Naive thymus-derived CD4-positive, alpha-beta T cell (primary cell): ENCODE measurements around the gene CLDND1. TPM values are rescaled to one million over a fixed set of nuclear protein-coding genes. Genes with fewer than 3 reads are reported as not detected.

Experiments
- ATAC-seq: fragments of 150-1000 bp; cut with Tn5 transposase; 2 replicates; pipeline ENCODE4 v1.10.0; 2021; ENCODE audit warnings: mild to moderate bottlenecking, moderate library complexity
- CTCF ChIA-PET: fragments of 350-600 bp; sonication (Branson Sonifier 250); formaldehyde crosslinking; loops from one replicate; lab custom pipeline; 2021; ENCODE audit warnings: antibody characterized with exemption; lab: Charles Lee
- POLR2A ChIA-PET: fragments of 350-600 bp; sonication (Branson Sonifier 250); formaldehyde crosslinking; loops from one replicate; lab custom pipeline; 2021; ENCODE audit warnings: antibody characterized with exemption, inconsistent platforms; lab: Charles Lee
- DNase-seq, 9 donors: peaks; one replicate each; pipeline versions ENCODE4 v3.0.0 to v3.0.0-alpha.2; 2020 to 2022; ENCODE audit warnings: mixed read lengths in 1 of 9
- H3K27ac ChIP-seq: one replicate; pipeline ENCODE4 v1.7.0; 2013; ENCODE audit warnings: mild to moderate bottlenecking, low read depth, low read length, moderate library complexity
- H3K27me3 ChIP-seq, 2 donors: one replicate each; pipeline ENCODE4 v1.7.0; 2013; ENCODE audit warnings: low read length in 2 of 2, mild to moderate bottlenecking in 2 of 2, moderate library complexity in 2 of 2; ENCODE audit not compliant: control insufficient read depth in 2 of 2, insufficient read depth in 2 of 2
- H3K36me3 ChIP-seq, 3 experiments: 1 replicate in 2 of 3; 2 replicates in 1 of 3; pipeline ENCODE4 v1.7.0; 2013; ENCODE audit warnings: low read length in 3 of 3, mild to moderate bottlenecking in 3 of 3, moderate library complexity in 1 of 3; ENCODE audit not compliant: insufficient read depth in 3 of 3, control insufficient read depth in 2 of 3
- H3K4me1 ChIP-seq, 2 donors: one replicate each; pipeline ENCODE4 v1.7.0; 2013; ENCODE audit warnings: low read length in 2 of 2, mild to moderate bottlenecking in 2 of 2, moderate library complexity in 1 of 2; ENCODE audit not compliant: control insufficient read depth in 2 of 2, insufficient read depth in 2 of 2
- H3K4me3 ChIP-seq: 2 replicates; pipeline ENCODE4 v1.7.0; 2013; ENCODE audit warnings: mild to moderate bottlenecking, low read length
- H3K9me3 ChIP-seq, 3 experiments: 1 replicate in 2 of 3; 2 replicates in 1 of 3; pipeline ENCODE4 v1.7.0; 2013; ENCODE audit warnings: low read length in 3 of 3; ENCODE audit not compliant: control insufficient read depth in 2 of 3
- H3K27ac Mint-ChIP-seq, 9 donors: one replicate each; pipeline ENCODE4 v1.8.0; 2020 to 2022; ENCODE audit warnings: mixed read lengths in 9 of 9, mild to moderate bottlenecking in 8 of 9, moderate library complexity in 5 of 9, inconsistent platforms in 2 of 9
- H3K27me3 Mint-ChIP-seq, 5 donors: one replicate each; pipeline ENCODE4 v1.8.0; 2021 to 2022; ENCODE audit warnings: mixed read lengths in 5 of 5, mild to moderate bottlenecking in 1 of 5
- H3K36me3 Mint-ChIP-seq, 5 donors: one replicate each; pipeline ENCODE4 v1.8.0; 2020 to 2022; ENCODE audit warnings: mixed read lengths in 5 of 5, mild to moderate bottlenecking in 3 of 5, inconsistent platforms in 1 of 5
- H3K4me1 Mint-ChIP-seq, 7 donors: one replicate each; pipeline ENCODE4 v1.8.0; 2020 to 2022; ENCODE audit warnings: mixed read lengths in 7 of 7, mild to moderate bottlenecking in 3 of 7, inconsistent platforms in 1 of 7
- H3K4me3 Mint-ChIP-seq, 10 donors: one replicate each; pipeline ENCODE4 v1.8.0; 2020 to 2022; ENCODE audit warnings: mild to moderate bottlenecking in 10 of 10, mixed read lengths in 10 of 10, moderate library complexity in 6 of 10, inconsistent platforms in 2 of 10
- H3K9me3 Mint-ChIP-seq, 11 donors: one replicate each; pipeline ENCODE4 v1.8.0; 2020 to 2022; ENCODE audit warnings: mixed read lengths in 11 of 11, mild to moderate bottlenecking in 4 of 11, inconsistent platforms in 1 of 11, moderate library complexity in 1 of 11
- intact Hi-C, 2 donors: fragments of 100-400 bp; cut with micrococcal nuclease; formaldehyde crosslinking; loops; one replicate each; pipeline ENCODE4 v1.15.1; 2023
- polyA plus RNA-seq, 2 donors: library from polyadenylated mRNA; unstranded; fragments of 300-500 nt; fragmentation: Illumina TruSeq; gene quantifications; one replicate each; pipeline ENCODE4 v1.2.3, GENCODE V29; 2021
- total RNA-seq, 6 experiments: library from RNA in 5 of 6; stranded (reverse) in 5 of 6; gene quantifications; 1 replicate in 5 of 6; 2 replicates in 1 of 6; pipeline ENCODE4 v1.2.3 and lab custom pipeline; 2021 to 2026

Gene CLDND1
- total and polyA plus RNA-seq, 7 experiments from 2014 or later: 40.6 to 478 (median 116) TPM

- H3K27me3 Mint-ChIP-seq: peaks cover 0 to 9% (median 5%) of the 10 kb centered on the region in 5 donors
- Histone ChIP-seq H3K27me3 (no peaks in the 10 kb centered on the region), H3K36me3 (no peaks in the 10 kb centered on the region), H3K27ac (no peak overlapping the region), H3K9me3 (no peaks in the 10 kb centered on the region), H3K4me3 (no peak overlapping the region), H3K4me1 (peaks cover 0 to 36% of the 10 kb centered on the region in 2 donors)
- ChIA-PET POLR2A (no interaction called here), CTCF (no interaction called here)
- H3K9me3 Mint-ChIP-seq: peaks cover 0 to 2% (median 0%) of the 10 kb centered on the region in 11 donors
- H3K27ac Mint-ChIP-seq: no peak overlapping the region
- H3K4me1 Mint-ChIP-seq: peaks cover 0 to 69% (median 0%) of the 10 kb centered on the region in 7 donors
- DNase-seq (no peak), ATAC-seq (no peak)
- H3K36me3 Mint-ChIP-seq: peaks cover 0 to 52% (median 0%) of the 10 kb centered on the region in 5 donors
- H3K4me3 Mint-ChIP-seq: no peak overlapping the region
- intact Hi-C loops: no loop called here
Measured at GRCh38 chr3:98548544-98548943, 25.8 kb upstream of the CLDND1 start.

- H3K4me3 ChIP-seq: no peak overlapping the region
- Mint-ChIP-seq H3K27me3 (peaks cover 0 to 9% (median 0%) of the 10 kb centered on the region in 5 donors), H3K9me3 (peaks cover 0 to 12% (median 0%) of the 10 kb centered on the region in 11 donors), H3K36me3 (peaks cover 0 to 52% (median 0%) of the 10 kb centered on the region in 5 donors), H3K4me3 (peak overlapping the region in 1 of 10 donors; percentile 88), H3K27ac (peak overlapping the region in 1 of 9 donors; percentile 94), H3K4me1 (peaks cover 0 to 68% (median 0%) of the 10 kb centered on the region in 7 donors)
- DNase-seq (no peak), ATAC-seq (no peak)
- intact Hi-C loops: loop anchor here in 1 of 2 donors (1.0 kb wide), 2 partner anchors 8 to 10 kb away; no protein-coding TSS in a partner anchor
- no peaks in the 10 kb centered on the region for H3K9me3 ChIP-seq
- ChIA-PET CTCF (no interaction called here), POLR2A (no interaction called here)
- H3K36me3 ChIP-seq: no peaks in the 10 kb centered on the region
- H3K27me3 ChIP-seq: no peaks in the 10 kb centered on the region
- H3K27ac ChIP-seq: no peak overlapping the region
- peaks cover 0 to 18% of the 10 kb centered on the region in 2 donors for H3K4me1 ChIP-seq
Measured at GRCh38 chr3:98545940-98546339, 23.2 kb upstream of the CLDND1 start.

- H3K9me3 Mint-ChIP-seq: peaks cover 0 to 9% (median 0%) of the 10 kb centered on the region in 11 donors
- no peak overlapping the region for H3K4me3 ChIP-seq
- H3K9me3 ChIP-seq: no peaks in the 10 kb centered on the region
- H3K27ac ChIP-seq: no peak overlapping the region
- CTCF ChIA-PET: no interaction called here
- peaks cover 0 to 36% (median 0%) of the 10 kb centered on the region in 5 donors for H3K36me3 Mint-ChIP-seq
- H3K36me3 ChIP-seq: no peaks in the 10 kb centered on the region
- intact Hi-C loops: no loop called here
- H3K27me3 ChIP-seq: no peaks in the 10 kb centered on the region
- ATAC-seq (no peak), DNase-seq (no peak)
- peaks cover 0 to 59% (median 0%) of the 10 kb centered on the region in 7 donors for H3K4me1 Mint-ChIP-seq
- peaks cover 0 to 12% of the 10 kb centered on the region in 2 donors for H3K4me1 ChIP-seq
- peaks cover 0 to 5% (median 0%) of the 10 kb centered on the region in 5 donors for H3K27me3 Mint-ChIP-seq
- H3K27ac Mint-ChIP-seq: peak overlapping the region in 1 of 9 donors; percentile 51
- POLR2A ChIA-PET: no interaction called here
- no peak overlapping the region for H3K4me3 Mint-ChIP-seq
Measured at GRCh38 chr3:98542623-98543022, 19.9 kb upstream of the CLDND1 start.

- Histone ChIP-seq H3K36me3 (no peaks in the 10 kb centered on the region), H3K4me3 (no peak overlapping the region), H3K9me3 (no peaks in the 10 kb centered on the region), H3K27ac (no peak overlapping the region), H3K4me1 (peaks cover 0 to 12% of the 10 kb centered on the region in 2 donors), H3K27me3 (no peaks in the 10 kb centered on the region)
- H3K27ac Mint-ChIP-seq: peak overlapping the region in 1 of 9 donors; percentile 90
- H3K4me1 Mint-ChIP-seq: peaks cover 0 to 66% (median 0%) of the 10 kb centered on the region in 7 donors
- H3K36me3 Mint-ChIP-seq: peaks cover 0 to 37% (median 0%) of the 10 kb centered on the region in 5 donors
- peaks cover 0 to 9% (median 0%) of the 10 kb centered on the region in 11 donors for H3K9me3 Mint-ChIP-seq
- intact Hi-C loops: loop anchor here in 1 of 2 donors (2.0 kb wide), 1 partner anchor 51 kb away; the partner anchor contains the start of gene CPOX
- DNase-seq (no peak), ATAC-seq (no peak)
- POLR2A ChIA-PET: interaction anchor here (1.6 kb wide), 2 partner anchors 19 to 49 kb away, joined by 3 to 4 read pairs; partner anchors contain the start of gene CLDND1
- CTCF ChIA-PET: interaction anchor here (0.6 kb wide), 1 partner anchor 882 kb away, joined by 4 read pairs; no protein-coding TSS in a partner anchor
- H3K4me3 Mint-ChIP-seq: peak overlapping the region in 1 of 10 donors; percentile 81
- peaks cover 0 to 5% (median 0%) of the 10 kb centered on the region in 5 donors for H3K27me3 Mint-ChIP-seq
Measured at GRCh38 chr3:98541695-98542094, 19.0 kb upstream of the CLDND1 start.

GRCh38 chr3:98540346-98540745 is 17.6 kb upstream of the CLDND1 start:
- Histone ChIP-seq H3K27ac (no peak overlapping the region), H3K9me3 (no peaks in the 10 kb centered on the region), H3K4me1 (peaks cover 0 to 12% of the 10 kb centered on the region in 2 donors), H3K4me3 (no peak overlapping the region), H3K27me3 (no peaks in the 10 kb centered on the region), H3K36me3 (no peaks in the 10 kb centered on the region)
- CTCF ChIA-PET: no interaction called here
- peaks cover 0 to 39% (median 0%) of the 10 kb centered on the region in 5 donors for H3K36me3 Mint-ChIP-seq
- peaks cover 0 to 64% (median 0%) of the 10 kb centered on the region in 7 donors for H3K4me1 Mint-ChIP-seq
- POLR2A ChIA-PET: interaction anchor here (1.6 kb wide), 2 partner anchors 18 to 50 kb away, joined by 3 to 4 read pairs; partner anchors contain the start of gene CLDND1
- DNase-seq: no peak
- intact Hi-C loops: loop anchor here in 1 of 2 donors (1.0 to 2.0 kb wide), 3 partner anchors 16 to 52 kb away; partner anchors contain the start of gene CPOX
- H3K27ac Mint-ChIP-seq: peak overlapping the region in 1 of 9 donors; percentile 75
- peaks cover 0 to 9% (median 0%) of the 10 kb centered on the region in 11 donors for H3K9me3 Mint-ChIP-seq
- H3K27me3 Mint-ChIP-seq: no peaks in the 10 kb centered on the region
- peak overlapping the region in 1 of 10 donors; percentile 49 for H3K4me3 Mint-ChIP-seq
- no peak for ATAC-seq

GRCh38 chr3:98536456-98537017 is 13.8 kb upstream of the CLDND1 start:
- intact Hi-C loops: loop anchor here (1.0 kb wide), 4 partner anchors 9 to 20 kb away; partner anchors contain the start of gene CLDND1 (in 1 of the 2)
- peaks cover 0 to 51% (median 0%) of the 10 kb centered on the region in 7 donors for H3K4me1 Mint-ChIP-seq
- peak overlapping the region in 1 of 10 donors; percentile 68 for H3K4me3 Mint-ChIP-seq
- peak overlapping the region in 2 of 9 donors; percentile 49 to 66 for H3K27ac Mint-ChIP-seq
- no peaks in the 10 kb centered on the region for H3K27me3 Mint-ChIP-seq
- no peaks in the 10 kb centered on the region for H3K27me3 ChIP-seq
- no peak overlapping the region for H3K4me3 ChIP-seq
- CTCF ChIA-PET: no interaction called here
- DNase-seq (no peak), ATAC-seq (no peak)
- H3K9me3 Mint-ChIP-seq: peaks cover 0 to under 1% (median 0%) of the 10 kb centered on the region in 11 donors
- peaks cover 0 to 12% of the 10 kb centered on the region in 2 donors for H3K4me1 ChIP-seq
- H3K36me3 ChIP-seq: no peaks in the 10 kb centered on the region
- H3K36me3 Mint-ChIP-seq: peaks cover 0 to 31% (median 0%) of the 10 kb centered on the region in 5 donors
- H3K27ac ChIP-seq: no peak overlapping the region
- no peaks in the 10 kb centered on the region for H3K9me3 ChIP-seq
- POLR2A ChIA-PET: interaction anchor here (1.0 to 1.2 kb wide), 2 partner anchors 19 to 20 kb away, joined by 3 read pairs; no protein-coding TSS in a partner anchor
